Activated naive CD8-positive, alpha-beta T cell treated with anti-CD3 and anti-CD28 coated beads, Interleukin-2, amount 10 ng/mL, durations not matched to agents 7 days and 5 days (primary cell): ENCODE data around the gene CSGALNACT2. TPM values are rescaled to one million over a fixed set of nuclear protein-coding genes. Genes with fewer than 3 reads are reported as not detected.

ENCODE experiments used
- ATAC-seq: fragments of 150-1000 bp; cut with Tn5 transposase; one replicate; pipeline ENCODE4 v1.10.0; 2021; ENCODE audit warnings: low read depth, moderate library complexity
- POLR2A ChIA-PET: fragments of 350-600 bp; sonication (Branson Sonifier 250); formaldehyde crosslinking; loops from one replicate; lab custom pipeline; 2021; ENCODE audit warnings: antibody characterized with exemption; lab: Charles Lee
- DNase-seq: peaks from one replicate; pipeline ENCODE4 v3.0.0; 2021
- H3K27ac Mint-ChIP-seq: one replicate; pipeline ENCODE4 v1.8.0; 2022; ENCODE audit warnings: mild to moderate bottlenecking, mixed read lengths
- H3K27me3 Mint-ChIP-seq: one replicate; pipeline ENCODE4 v1.8.0; 2022; ENCODE audit warnings: mild to moderate bottlenecking, moderate library complexity, mixed read lengths
- H3K36me3 Mint-ChIP-seq: one replicate; pipeline ENCODE4 v1.8.0; 2021; ENCODE audit warnings: mild to moderate bottlenecking, mixed read lengths
- H3K4me1 Mint-ChIP-seq: one replicate; pipeline ENCODE4 v1.8.0; 2021; ENCODE audit warnings: mixed read lengths
- H3K4me3 Mint-ChIP-seq: one replicate; pipeline ENCODE4 v1.8.0; 2022; ENCODE audit warnings: mild to moderate bottlenecking, moderate library complexity, mixed read lengths
- H3K9me3 Mint-ChIP-seq: one replicate; pipeline ENCODE4 v1.8.0; 2021; ENCODE audit warnings: mixed read lengths
- total RNA-seq, 2 experiments: library from RNA; stranded (reverse); gene quantifications; one replicate each; pipeline ENCODE4 v1.2.3, GENCODE V29; 2021

CSGALNACT2 gene
- total RNA-seq, 2 experiments from 2014 or later = 37.2 to 39.5 TPM

DNA sequence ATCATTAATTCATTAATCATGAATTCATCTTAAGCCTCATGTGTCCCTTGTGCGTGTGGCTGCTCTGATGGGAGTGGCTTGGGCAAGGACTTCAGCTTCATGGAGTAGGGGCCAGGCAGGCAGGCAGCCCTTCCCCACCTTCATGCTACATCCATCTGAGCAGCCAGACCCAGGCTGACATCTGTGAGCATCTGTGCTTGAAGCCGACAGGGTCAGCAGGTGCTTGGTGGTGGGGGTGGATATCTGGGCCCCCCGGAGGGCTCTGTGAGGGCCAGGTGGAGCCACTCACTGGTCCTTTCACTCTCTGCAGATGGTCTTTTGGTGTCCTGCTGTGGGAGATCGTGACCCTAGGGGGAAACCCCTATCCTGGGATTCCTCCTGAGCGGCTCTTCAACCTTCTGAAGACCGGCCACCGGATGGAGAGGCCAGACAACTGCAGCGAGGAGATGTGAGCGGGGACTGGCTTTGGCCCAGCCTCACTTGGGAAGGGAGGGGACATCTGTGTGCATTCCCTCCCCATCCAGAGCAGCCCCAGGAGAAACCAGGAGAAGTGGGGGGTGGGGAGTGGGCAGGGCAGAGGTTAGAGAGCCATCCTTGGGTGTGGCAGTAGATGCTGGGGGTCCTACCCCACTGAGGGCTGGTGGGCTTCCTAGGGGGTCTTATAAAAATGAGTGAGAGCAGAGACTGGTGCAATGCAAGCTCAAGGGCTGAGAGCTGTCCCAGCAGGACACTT lies 14.7 kb upstream of the CSGALNACT2 start:
- POLR2A ChIA-PET = interaction anchor here (1.2 to 11.1 kb wide), 2 partner anchors 9 to 16 kb away, joined by 3 to 175 read pairs; partner anchors contain the start of gene CSGALNACT2
- Mint-ChIP-seq H3K27ac (no peak overlapping the region), H3K9me3 (no peaks in the 10 kb centered on the region), H3K4me1 (peaks cover 46% of the 10 kb centered on the region), H3K36me3 (no peaks in the 10 kb centered on the region), H3K4me3 (no peak overlapping the region), H3K27me3 (no peaks in the 10 kb centered on the region)
- ATAC-seq (no peak), DNase-seq (no peak)

DNA sequence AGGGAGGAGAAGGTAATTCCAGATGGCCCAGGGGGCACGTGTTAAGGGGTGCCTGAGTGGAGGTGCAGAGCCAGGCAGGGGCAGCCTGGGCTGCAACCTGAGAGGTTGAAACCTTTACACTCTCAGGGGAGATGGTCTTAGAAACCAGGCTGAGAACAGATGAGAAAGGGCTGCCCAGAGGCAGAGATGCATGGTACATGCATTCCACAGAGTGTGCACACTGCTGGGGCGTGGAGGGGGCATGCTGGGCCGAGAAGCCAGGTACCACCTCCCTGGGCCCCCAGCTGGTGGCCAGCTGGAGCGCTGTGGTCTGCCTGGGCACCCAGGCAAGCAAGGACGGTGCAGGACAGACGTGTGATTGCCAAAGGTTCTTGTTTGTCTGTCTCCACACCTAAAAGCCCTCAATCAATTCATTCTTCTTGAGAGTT lies 14.1 kb upstream of the CSGALNACT2 start:
- H3K27me3 Mint-ChIP-seq = no peaks in the 10 kb centered on the region
- no peaks in the 10 kb centered on the region for H3K9me3 Mint-ChIP-seq
- no peak for ATAC-seq
- no peak overlapping the region for H3K27ac Mint-ChIP-seq
- no peaks in the 10 kb centered on the region for H3K36me3 Mint-ChIP-seq
- no peak overlapping the region for H3K4me3 Mint-ChIP-seq
- POLR2A ChIA-PET = interaction anchor here (1.2 to 11.1 kb wide), 2 partner anchors 9 to 15 kb away, joined by 3 to 175 read pairs; partner anchors contain the start of gene CSGALNACT2
- no peak for DNase-seq
- peaks cover 50% of the 10 kb centered on the region for H3K4me1 Mint-ChIP-seq

DNA sequence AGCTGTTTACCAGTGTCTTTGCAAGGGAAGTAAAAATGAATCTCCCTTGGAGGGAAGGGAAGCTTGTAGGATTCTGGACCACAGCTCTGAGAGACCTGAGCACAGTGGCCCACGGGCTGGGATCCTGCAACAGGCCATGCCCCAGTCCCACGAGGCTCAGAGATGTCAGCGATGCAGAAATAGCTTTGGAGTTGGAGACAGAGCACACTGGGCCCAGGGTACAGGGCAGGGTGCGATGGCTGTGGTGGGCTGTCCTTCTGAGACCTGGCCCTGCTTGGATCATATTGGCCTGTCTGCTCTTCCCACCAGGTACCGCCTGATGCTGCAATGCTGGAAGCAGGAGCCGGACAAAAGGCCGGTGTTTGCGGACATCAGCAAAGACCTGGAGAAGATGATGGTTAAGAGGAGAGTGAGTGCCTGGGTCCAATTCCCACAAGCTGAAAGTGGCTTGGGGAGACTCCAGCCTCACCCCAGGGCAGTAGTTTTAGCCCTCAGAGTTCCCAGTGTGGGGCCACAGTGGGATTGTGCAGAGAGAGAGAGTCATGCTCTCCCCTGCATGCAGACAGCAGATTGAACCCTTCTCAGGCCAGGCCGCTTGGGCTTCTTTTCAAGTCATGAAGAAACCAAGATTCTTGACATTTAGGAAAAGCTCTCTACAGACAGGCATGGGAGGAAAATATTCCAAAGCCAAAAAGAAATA lies 13.5 kb upstream of the CSGALNACT2 start:
- H3K36me3 Mint-ChIP-seq = no peaks in the 10 kb centered on the region
- H3K27me3 Mint-ChIP-seq = no peaks in the 10 kb centered on the region
- H3K27ac Mint-ChIP-seq = no peak overlapping the region
- H3K4me3 Mint-ChIP-seq = no peak overlapping the region
- DNase-seq (no peak), ATAC-seq (no peak)
- peaks cover 55% of the 10 kb centered on the region for H3K4me1 Mint-ChIP-seq
- POLR2A ChIA-PET = interaction anchor here (1.2 to 11.1 kb wide), 2 partner anchors 8 to 15 kb away, joined by 3 to 175 read pairs; partner anchors contain the start of gene CSGALNACT2
- H3K9me3 Mint-ChIP-seq = no peaks in the 10 kb centered on the region

DNA sequence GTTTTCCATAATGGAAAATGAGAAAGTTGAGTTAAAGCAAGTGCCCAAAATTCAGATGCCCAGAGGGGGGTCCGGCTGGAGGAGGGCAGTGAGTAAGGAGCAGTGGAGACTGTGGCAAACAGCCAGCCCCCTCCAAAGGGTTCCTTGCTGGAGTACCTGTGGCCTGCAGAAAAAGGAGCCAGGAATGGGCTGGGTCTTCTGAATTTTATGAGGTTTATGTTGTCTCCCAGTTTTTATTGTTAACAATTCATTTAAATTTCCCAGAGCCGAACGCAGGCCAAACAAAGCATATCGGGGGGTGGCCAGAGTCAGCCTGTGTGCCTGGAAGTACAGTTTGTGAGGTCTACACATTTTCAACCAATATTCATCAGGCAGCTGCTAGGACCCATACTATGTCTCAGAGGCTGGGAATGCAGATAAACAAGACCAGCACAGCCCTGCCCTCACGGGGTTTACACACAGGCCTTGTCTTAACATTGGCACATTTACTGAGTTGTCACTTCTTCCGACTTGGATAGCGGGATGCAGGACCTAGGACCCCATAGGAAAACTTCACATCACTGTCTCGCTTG lies 12.9 kb upstream of the CSGALNACT2 start:
- DNase-seq (no peak), ATAC-seq (no peak)
- POLR2A ChIA-PET = interaction anchor here (11.1 kb wide), 1 partner anchor 14 kb away, joined by 175 read pairs; the partner anchor contains the start of gene CSGALNACT2
- Mint-ChIP-seq H3K36me3 (no peaks in the 10 kb centered on the region), H3K9me3 (no peaks in the 10 kb centered on the region), H3K4me1 (peaks cover 53% of the 10 kb centered on the region), H3K27ac (no peak overlapping the region), H3K27me3 (no peaks in the 10 kb centered on the region), H3K4me3 (no peak overlapping the region)

DNA sequence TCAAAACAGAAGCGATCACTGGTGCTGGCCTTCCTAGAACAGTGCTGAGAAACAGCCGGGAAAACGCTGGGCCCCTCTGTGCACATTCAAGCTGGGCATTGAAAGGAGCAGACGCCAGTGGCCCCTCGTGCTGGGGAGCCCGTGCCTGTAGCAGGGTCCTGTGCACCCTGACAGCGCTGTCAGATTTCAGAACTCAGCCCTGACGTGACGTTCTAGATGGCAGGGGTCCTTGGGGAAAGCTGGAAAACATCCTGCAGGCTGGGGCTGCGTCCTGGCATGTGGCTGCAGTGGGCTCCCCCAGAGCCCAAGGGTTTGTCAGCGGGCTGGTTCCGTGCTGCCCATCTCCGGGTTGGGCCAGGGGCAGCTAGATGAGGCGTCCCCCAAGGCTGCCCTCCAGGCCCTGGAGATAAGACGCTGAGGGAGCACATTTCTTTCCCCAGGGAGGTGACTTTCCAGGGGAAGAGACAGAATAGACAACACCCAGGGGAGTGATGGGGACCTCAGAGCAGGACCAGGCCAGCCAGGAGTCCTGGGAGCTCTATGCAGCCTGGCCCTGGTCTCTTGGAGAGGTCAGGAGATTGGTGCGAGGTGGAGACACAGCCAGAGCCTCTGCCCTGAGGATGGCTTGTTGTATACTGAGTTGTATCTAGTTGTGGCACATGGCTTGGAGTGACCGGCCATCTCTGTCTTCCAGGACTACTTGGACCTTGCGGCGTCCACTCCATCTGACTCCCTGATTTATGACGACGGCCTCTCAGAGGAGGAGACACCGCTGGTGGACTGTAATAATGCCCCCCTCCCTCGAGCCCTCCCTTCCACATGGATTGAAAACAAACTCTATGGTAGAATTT lies 12.1 kb upstream of the CSGALNACT2 start:
- ATAC-seq (no peak), DNase-seq (no peak)
- POLR2A ChIA-PET = interaction anchor here (11.1 kb wide), 1 partner anchor 13 kb away, joined by 175 read pairs; the partner anchor contains the start of gene CSGALNACT2
- Mint-ChIP-seq H3K4me1 (peaks cover 46% of the 10 kb centered on the region), H3K27me3 (no peaks in the 10 kb centered on the region), H3K9me3 (no peaks in the 10 kb centered on the region), H3K4me3 (no peak overlapping the region), H3K27ac (no peak overlapping the region), H3K36me3 (no peaks in the 10 kb centered on the region)

DNA sequence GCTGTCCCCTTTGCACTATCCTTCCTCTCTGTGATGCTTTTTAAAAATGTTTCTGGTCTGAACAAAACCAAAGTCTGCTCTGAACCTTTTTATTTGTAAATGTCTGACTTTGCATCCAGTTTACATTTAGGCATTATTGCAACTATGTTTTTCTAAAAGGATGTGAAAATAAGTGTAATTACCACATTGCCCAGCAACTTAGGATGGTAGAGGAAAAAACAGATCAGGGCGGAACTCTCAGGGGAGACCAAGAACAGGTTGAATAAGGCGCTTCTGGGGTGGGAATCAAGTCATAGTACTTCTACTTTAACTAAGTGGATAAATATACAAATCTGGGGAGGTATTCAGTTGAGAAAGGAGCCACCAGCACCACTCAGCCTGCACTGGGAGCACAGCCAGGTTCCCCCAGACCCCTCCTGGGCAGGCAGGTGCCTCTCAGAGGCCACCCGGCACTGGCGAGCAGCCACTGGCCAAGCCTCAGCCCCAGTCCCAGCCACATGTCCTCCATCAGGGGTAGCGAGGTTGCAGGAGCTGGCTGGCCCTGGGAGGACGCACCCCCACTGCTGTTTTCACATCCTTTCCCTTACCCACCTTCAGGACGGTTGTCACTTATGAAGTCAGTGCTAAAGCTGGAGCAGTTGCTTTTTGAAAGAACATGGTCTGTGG lies 11.4 kb upstream of the CSGALNACT2 start:
- no peaks in the 10 kb centered on the region for H3K9me3 Mint-ChIP-seq
- peaks cover 38% of the 10 kb centered on the region for H3K4me1 Mint-ChIP-seq
- H3K27me3 Mint-ChIP-seq = no peaks in the 10 kb centered on the region
- H3K27ac Mint-ChIP-seq = peak overlapping the region; percentile 39
- no peak overlapping the region for H3K4me3 Mint-ChIP-seq
- POLR2A ChIA-PET = interaction anchor here (11.1 kb wide), 1 partner anchor 13 kb away, joined by 175 read pairs; the partner anchor contains the start of gene CSGALNACT2
- ATAC-seq (no peak), DNase-seq (no peak)
- H3K36me3 Mint-ChIP-seq = no peaks in the 10 kb centered on the region

DNA sequence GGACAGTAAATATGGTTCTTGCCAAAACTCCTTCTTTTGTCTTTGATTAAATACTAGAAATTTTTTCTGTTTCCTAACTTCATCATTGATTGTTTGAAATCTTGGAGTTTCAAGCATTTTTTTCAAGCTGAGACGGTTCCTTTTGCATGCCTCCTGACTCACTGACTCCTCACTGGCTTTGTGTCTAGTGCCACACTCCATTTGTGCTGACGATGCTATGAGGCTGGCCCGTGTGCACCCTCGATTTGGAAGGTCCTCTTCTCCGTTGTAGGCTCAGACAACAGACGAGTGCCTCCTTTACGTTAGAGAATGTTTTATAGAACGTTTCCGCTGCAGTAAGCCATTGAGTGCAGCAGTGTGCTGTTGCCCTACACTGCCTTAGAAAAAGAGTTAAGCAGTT lies 10.8 kb upstream of the CSGALNACT2 start:
- Mint-ChIP-seq H3K27me3 (no peaks in the 10 kb centered on the region), H3K4me1 (peaks cover 33% of the 10 kb centered on the region), H3K36me3 (no peaks in the 10 kb centered on the region), H3K27ac (no peak overlapping the region), H3K9me3 (no peaks in the 10 kb centered on the region), H3K4me3 (no peak overlapping the region)
- DNase-seq (no peak), ATAC-seq (no peak)
- POLR2A ChIA-PET = interaction anchor here (11.1 kb wide), 1 partner anchor 12 kb away, joined by 175 read pairs; the partner anchor contains the start of gene CSGALNACT2

DNA sequence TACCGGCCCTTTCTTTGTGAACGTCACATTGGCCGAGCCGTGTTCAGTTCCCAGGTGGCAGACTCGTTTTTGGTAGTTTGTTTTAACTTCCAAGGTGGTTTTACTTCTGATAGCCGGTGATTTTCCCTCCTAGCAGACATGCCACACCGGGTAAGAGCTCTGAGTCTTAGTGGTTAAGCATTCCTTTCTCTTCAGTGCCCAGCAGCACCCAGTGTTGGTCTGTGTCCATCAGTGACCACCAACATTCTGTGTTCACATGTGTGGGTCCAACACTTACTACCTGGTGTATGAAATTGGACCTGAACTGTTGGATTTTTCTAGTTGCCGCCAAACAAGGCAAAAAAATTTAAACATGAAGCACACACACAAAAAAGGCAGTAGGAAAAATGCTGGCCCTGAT lies 9.9 kb upstream of the CSGALNACT2 start:
- peaks cover 32% of the 10 kb centered on the region for H3K4me1 Mint-ChIP-seq
- ATAC-seq (no peak), DNase-seq (no peak)
- no peaks in the 10 kb centered on the region for H3K9me3 Mint-ChIP-seq
- H3K4me3 Mint-ChIP-seq = no peak overlapping the region
- no peaks in the 10 kb centered on the region for H3K36me3 Mint-ChIP-seq
- POLR2A ChIA-PET = interaction anchor here (11.1 kb wide), 1 partner anchor 11 kb away, joined by 175 read pairs; the partner anchor contains the start of gene CSGALNACT2
- no peaks in the 10 kb centered on the region for H3K27me3 Mint-ChIP-seq
- peak overlapping the region; percentile 67 for H3K27ac Mint-ChIP-seq

DNA sequence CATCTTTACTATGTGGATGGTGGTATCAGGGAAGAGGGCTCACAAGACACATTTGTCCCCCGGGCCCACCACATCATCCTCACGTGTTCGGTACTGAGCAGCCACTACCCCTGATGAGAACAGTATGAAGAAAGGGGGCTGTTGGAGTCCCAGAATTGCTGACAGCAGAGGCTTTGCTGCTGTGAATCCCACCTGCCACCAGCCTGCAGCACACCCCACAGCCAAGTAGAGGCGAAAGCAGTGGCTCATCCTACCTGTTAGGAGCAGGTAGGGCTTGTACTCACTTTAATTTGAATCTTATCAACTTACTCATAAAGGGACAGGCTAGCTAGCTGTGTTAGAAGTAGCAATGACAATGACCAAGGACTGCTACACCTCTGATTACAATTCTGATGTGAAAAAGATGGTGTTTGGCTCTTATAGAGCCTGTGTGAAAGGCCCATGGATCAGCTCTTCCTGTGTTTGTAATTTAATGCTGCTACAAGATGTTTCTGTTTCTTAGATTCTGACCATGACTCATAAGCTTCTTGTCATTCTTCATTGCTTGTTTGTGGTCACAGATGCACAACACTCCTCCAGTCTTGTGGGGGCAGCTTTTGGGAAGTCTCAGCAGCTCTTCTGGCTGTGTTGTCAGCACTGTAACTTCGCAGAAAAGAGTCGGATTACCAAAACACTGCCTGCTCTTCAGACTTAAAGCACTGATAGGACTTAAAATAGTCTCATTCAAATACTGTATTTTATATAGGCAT lies 9.1 kb upstream of the CSGALNACT2 start:
- POLR2A ChIA-PET = interaction anchor here (1.8 to 1.9 kb wide), 2 partner anchors 8 to 9 kb away, joined by 9 to 29 read pairs; partner anchors contain the start of gene CSGALNACT2
- Mint-ChIP-seq H3K9me3 (no peaks in the 10 kb centered on the region), H3K4me1 (peaks cover 34% of the 10 kb centered on the region), H3K4me3 (peak overlapping the region; percentile 2), H3K36me3 (no peaks in the 10 kb centered on the region), H3K27me3 (no peaks in the 10 kb centered on the region), H3K27ac (peak overlapping the region; percentile 67)
- ATAC-seq = peak; percentile 91
- DNase-seq = no peak

DNA sequence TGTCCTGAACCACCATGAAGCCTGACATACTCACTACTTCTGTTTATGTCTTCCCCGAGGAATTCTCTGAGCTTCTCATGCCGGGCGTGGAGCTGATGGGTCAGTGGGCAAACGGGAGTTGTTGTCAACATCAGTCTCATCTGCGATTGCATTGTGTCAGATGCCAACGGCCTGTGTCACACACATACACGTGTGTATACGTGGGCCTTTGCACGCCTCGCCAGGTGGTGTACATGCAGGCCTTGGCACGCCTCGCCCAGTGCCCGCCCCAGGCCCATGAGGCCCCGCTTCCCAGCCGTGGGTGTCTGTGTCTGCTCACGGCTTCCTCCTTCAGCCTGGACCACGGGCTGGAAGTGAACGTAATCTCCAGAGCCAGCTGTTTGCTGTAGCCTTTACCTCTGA lies 7.5 kb upstream of the CSGALNACT2 start:
- DNase-seq = no peak
- POLR2A ChIA-PET = interaction anchor here (1.9 kb wide), 1 partner anchor 8 kb away, joined by 29 read pairs; the partner anchor contains the start of gene CSGALNACT2
- ATAC-seq = no peak
- Mint-ChIP-seq H3K9me3 (no peaks in the 10 kb centered on the region), H3K4me3 (no peak overlapping the region), H3K27me3 (no peaks in the 10 kb centered on the region), H3K27ac (no peak overlapping the region), H3K4me1 (peaks cover 41% of the 10 kb centered on the region), H3K36me3 (peaks cover 3% of the 10 kb centered on the region)

DNA sequence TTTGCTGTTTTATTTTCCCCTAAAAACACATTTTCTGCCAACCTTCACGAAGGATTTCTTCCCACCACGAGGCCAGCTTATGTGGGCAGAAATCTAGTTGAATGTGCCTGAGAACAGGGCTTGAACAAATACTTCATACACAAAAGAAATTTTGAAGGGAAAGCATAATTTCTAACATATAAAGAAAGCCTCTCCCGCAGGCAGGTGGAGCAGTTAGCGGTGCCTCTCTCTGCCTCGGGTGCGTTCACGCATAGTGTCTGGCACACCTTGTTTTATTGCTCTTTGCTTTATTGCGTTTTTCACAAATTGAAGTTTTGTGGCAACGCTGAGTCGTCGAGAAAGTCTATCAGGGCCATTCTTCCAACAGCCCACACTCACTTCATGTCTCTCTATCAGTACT lies 7.0 kb upstream of the CSGALNACT2 start:
- no peak for DNase-seq
- POLR2A ChIA-PET = no interaction called here
- no peak overlapping the region for H3K27ac Mint-ChIP-seq
- peaks cover 6% of the 10 kb centered on the region for H3K36me3 Mint-ChIP-seq
- H3K4me1 Mint-ChIP-seq = peaks cover 43% of the 10 kb centered on the region
- H3K4me3 Mint-ChIP-seq = no peak overlapping the region
- H3K27me3 Mint-ChIP-seq = no peaks in the 10 kb centered on the region
- ATAC-seq = no peak
- H3K9me3 Mint-ChIP-seq = no peaks in the 10 kb centered on the region
